Measurements from ENCODE around the gene GTPBP4.

Gene GTPBP4

DNA sequence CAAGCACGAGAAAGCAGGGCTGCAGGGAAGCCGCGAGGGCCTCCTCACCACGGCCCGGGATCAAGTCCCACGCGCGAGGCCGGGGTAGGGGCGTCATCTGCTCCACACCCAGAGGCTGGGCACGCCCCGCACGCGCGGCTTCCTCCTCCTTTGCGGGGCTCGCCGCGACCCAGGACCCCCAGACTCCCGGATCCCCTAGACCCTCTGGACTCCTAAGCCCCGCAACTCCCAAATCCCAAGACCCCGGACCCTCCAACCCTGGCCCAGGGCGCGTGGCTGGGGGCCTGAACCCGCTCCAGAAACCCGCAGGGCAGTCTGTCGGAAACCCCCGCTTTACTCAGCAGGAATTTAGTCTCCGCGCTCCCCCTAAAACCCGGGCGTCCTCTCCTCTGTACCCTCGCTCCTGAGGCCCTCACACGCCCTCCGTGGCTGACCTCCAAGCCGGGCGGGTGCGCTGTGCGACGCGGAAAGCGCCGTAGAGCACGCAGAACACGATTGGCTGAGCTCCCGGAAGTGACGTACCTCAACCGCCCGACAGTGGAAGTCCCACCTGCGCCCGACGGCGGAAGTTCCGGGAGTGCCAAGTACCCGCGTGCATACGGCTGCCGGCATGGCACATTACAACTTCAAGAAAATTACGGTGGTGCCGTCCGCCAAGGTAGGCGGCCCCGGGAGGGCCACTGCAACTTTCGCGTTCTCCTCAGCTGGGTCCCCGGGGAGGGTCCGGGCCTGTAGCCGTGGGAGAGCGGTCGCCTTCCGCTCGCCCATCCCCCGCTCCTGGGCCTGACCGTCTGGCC is at the start of gene GTPBP4:
Gene GTPBP4 (plus strand): TSS at position 565 of the 797 bp plus-strand sequence. CDS start 46 bp downstream, at position 611.
- in situ Hi-C loops (cut with MboI; ENCODE audit: low sequenced_read_pairs): no loop called here

DNA sequence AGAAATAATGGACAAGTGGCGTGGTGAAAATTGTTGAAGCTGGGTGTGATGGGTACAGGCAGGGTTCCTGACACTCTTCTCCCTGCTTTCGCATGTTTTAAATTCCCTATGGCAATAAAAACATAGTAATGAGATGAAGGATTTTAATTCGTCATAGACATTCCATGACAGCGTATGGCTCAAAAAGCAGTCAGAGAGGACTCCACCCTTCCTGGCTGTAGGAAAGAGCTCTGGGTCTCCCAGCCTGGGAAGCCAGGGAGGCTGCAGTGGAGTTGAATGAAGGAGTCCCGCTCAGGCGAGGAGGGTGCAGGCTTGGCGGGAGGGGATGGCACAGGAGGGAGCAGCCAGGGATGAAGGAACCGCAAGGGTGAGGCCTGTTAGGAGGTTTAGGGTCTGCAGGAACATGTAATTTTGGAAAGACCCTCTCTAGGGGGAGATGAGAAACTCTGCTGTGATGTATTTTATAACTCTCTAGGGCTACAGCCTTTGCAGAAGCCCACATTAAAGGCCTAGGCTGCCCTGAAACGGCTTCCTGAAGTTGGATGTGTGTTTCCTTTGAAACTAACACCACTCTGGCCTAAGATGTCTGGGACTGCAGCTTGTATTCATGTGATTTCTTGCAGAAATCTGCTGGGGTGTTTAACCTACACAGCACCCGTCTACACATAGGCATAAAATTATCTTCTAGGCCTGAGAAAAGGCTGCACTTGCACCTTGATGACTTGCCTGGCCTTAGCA is 49.1 kb upstream of the GTPBP4 start:
- in situ Hi-C loops (cut with MboI; ENCODE audit: low sequenced_read_pairs): no loop called here

- in situ Hi-C loops (cut with MboI; ENCODE audit: low sequenced_read_pairs): no loop called here
Observed at GRCh38 chr10:943334-944033, 44.8 kb upstream of the GTPBP4 start.

DNA sequence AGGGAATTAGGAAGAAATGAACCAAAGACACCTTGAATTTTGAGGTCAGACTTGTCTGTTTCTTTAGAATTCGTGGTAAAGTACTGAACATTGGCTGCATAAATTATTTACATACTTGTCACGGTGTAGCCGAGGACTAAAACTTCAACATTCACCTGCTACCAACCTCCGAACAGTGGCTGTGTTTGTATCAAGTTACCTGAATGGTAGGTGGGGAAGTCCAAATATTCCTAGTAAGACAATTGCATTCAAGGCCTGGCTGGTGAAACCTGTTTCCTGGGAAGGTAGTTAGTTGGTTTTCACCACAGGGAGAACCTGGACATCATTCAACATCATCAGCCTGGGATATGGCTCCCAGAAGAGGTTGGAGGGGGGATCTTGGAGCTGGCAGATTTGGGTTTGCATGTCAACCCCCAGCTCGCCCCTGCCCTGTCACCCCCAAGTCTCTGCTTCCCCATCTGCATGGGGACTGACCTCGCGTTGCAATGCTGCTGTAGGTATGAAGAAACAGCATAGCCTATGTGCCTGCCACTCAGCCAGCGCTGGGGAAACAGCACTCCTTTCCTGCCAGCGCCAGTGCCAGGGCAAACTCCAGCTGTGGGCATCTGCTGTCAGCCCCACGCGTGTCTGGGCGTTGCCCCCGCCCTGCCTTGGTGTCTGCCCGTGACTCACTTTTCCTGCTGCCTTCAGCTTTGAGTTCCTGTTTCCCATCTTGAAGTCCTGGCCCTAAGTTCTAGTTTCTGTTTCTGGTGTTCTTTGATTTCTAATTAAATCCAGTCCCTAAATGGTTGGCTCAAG is 44.0 kb upstream of the GTPBP4 start:
- in situ Hi-C loops (cut with MboI; ENCODE audit: low sequenced_read_pairs): no loop called here

DNA sequence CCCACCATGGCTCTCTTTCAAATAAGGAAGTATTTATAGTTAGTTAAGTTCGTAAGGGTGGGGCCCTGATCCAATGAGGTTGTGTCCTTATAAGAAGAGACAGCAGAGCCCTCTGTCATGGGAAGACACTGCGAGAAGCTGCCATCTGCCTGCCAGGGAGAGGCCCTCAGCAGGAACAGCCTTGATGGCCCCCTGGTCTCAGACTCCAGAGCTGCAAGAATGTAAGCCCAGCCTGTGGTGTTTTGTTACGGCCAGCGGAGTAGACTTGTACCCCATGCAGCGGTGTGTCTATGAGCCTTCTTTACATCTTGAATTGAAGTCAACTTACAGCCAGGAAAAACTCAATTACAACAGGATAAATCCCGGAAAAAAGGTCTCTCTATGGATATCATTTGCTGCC is 42.5 kb upstream of the GTPBP4 start:
- in situ Hi-C loops (cut with MboI; ENCODE audit: low sequenced_read_pairs): no loop called here

DNA sequence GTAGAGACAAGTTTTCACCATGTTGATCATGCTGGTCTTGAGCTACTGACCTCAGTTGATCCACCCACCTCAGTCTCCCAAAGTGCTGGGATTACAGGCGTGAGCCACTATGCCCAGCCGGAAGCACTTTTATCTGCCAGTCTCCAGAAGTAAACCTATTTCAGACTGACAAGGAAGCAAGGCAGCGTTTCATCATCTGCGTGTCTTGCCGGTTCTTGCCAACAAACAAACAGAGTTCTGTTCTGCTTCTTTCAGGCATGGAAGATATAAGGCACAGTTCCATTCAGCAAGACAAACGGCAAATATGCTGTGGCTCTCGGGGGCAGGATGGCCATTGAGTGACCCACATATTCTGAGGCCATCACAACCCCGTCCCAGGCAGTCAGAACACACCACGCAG is 41.2 kb upstream of the GTPBP4 start:
- in situ Hi-C loops (cut with MboI; ENCODE audit: low sequenced_read_pairs): no loop called here

- in situ Hi-C loops (cut with MboI; ENCODE audit: low sequenced_read_pairs): no loop called here
Observed at GRCh38 chr10:947881-948280, 40.4 kb upstream of the GTPBP4 start.

- in situ Hi-C loops (cut with MboI; ENCODE audit: low sequenced_read_pairs): no loop called here
Observed at GRCh38 chr10:948347-948746, 39.9 kb upstream of the GTPBP4 start.

- in situ Hi-C loops (cut with MboI; ENCODE audit: low sequenced_read_pairs): no loop called here
Observed at GRCh38 chr10:949446-949845, 38.8 kb upstream of the GTPBP4 start.

DNA sequence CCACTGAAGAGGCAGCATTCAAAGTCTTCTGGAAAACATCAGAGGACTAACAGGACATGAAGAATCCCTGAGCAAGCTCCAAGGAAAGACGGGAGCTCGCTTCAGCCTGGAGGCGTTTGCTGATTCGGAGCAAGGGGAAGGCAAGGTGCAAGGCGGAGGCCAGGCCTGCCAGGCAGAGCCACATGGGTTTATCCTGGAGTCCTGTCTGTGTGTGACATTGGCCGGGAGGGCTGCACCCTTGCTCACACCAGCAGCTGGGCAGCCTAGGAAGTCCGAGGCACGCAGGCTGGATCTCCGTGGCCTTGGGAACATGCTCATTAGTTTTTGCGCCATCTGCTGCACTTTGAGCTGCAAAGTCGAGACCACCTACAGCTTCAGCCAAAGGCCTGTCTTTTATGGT is 34.4 kb upstream of the GTPBP4 start:
- in situ Hi-C loops (cut with MboI; ENCODE audit: low sequenced_read_pairs): no loop called here

DNA sequence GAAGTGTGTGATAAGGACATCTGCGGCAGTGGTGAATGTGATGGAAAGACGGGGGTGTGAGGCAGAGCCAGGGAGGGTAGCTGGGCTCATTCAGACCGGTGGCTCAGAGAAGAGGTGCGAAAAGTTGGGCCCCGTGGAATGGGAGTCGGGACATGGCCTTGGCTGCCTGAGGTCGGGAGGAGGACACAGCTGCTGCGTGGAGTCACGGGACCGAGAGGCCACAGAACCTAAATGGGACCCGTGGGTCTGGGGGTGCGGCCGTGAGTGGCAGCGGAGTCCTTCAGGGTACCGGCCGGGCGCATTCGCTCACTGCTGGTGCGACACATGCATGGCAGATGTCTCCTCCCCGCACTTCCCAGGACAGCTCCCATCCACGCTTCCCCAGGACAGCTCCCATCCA is 33.8 kb upstream of the GTPBP4 start:
- in situ Hi-C loops (cut with MboI; ENCODE audit: low sequenced_read_pairs): no loop called here

DNA sequence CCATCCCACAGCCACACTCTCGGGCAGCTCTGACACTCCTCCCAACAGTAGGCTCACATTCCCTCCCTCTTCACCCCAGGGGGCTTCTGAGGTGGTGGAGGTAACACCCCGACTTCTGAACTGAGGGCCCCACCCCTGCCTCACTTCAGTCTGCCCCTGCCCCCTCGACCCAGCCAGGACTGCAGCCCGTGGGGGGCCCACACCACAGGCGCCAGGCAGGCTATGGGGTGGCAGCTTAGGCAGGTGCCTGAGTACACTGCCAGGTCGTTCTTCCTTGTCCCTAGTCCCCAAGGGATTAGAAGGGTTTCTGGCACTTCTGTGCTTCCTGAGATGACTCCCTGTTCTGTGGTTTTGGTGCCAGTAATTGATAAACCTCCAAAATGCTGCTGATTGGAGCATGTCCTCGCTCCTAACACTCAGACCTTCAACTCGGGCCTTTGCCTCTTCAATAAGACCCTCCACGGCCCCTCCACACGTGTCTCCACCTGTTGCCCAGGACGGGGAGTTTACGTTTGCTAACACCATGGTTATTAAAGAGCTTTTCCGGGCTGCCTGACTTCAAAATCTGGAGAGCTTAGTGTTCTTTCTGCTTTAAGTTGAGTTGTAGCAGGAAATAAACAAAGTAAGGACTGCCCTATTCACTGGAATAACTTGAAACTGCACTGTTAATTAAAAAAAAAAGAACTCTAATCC is 33.0 kb upstream of the GTPBP4 start:
- in situ Hi-C loops (cut with MboI; ENCODE audit: low sequenced_read_pairs): no loop called here

DNA sequence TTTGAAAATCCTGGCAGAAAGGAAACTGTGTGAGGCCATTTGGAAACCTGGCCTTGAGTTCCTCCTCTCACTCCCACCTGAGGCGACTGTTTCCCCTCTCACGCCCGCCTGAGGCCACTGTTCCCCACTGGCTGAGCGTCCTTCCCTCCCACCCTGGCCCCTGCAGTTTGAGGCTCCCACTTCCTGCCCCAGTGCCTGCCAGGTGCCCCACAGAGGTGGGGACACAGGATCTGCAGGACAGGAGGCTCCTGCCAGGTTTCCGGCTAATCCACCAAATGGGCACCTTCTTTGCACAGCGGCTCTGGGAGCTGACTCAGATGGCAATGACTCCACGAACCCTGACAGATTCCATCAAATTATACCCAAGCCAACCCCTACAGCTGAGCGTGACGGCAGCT is 32.4 kb upstream of the GTPBP4 start:
- in situ Hi-C loops (cut with MboI; ENCODE audit: low sequenced_read_pairs): no loop called here

DNA sequence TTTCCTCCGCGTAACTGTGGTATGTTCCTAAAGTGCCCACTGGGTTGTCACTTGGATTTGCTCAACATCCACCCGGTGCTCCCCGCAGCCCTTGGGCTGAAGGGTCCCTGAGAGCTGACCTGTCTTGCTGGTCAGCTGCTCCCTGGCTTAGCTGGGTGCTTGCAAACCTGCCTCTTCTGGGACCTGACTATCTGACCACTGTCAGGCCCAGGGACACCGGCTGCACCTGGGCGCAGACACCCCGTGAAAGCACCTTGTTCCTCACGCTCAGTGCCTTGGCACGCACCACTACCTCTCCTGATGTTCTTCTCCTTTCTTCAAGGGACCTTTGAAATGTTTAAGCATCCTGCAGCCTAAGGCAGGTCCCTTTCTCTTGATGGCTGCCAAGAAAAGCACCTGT is 30.1 kb upstream of the GTPBP4 start:
- in situ Hi-C loops (cut with MboI; ENCODE audit: low sequenced_read_pairs): no loop called here

DNA sequence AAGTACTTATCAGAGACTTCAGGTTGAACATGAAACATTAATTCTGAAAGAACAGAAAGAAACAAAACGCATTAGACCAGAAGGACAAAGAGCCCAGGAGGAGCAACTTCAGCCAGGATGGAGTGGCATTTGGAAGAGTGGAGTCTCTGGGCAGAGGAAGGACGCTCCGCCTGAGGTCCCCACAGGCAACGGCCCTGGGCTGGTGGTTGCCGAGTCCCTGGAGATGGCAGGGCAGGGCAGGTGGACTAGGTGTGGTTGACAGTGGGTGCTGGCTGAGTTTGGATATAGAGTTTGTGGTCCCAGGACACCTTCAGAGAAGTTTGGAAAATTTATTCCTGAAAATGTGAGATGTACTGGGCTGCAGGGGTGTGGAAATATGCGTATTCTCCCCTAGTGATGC is 29.4 kb upstream of the GTPBP4 start:
- in situ Hi-C loops (cut with MboI; ENCODE audit: low sequenced_read_pairs): no loop called here

DNA sequence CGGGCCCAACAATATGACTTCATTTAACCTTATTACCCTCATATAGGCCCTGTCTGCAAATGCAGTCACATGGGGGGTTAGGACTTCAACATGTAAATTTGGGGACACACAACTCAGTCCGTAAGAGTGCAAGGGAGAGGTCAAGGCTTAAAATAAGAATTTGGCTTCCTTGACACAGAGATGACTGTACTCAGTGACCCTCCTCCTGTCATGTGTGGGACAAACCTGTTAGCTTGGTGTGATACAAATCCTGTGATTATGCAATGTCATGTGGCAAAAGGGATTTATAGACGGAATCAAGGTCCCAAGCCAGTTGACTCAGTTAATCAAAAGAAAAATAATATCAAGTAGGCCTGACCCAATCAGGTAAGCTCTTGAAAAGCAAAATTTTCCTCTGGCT is 25.9 kb upstream of the GTPBP4 start:
- in situ Hi-C loops (cut with MboI; ENCODE audit: low sequenced_read_pairs): no loop called here

DNA sequence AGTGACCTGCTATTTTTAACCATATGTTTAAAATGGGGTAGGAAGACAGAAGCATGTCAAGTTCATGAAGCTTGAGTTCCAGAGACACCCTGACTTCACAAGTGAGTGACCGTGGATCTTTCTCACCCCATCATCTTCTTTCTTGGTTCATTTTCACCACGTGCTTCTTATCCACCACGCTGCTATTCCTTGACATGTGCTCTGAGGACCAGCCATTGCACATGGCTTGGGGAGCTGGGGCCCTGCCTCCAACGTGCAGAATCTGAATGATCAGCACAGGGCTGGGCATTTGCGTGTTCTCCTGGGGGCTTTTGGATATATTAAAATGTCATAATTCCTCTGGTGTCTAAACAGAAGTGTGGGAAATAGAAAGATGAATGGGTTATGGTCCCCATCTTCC is 25.0 kb upstream of the GTPBP4 start:
- in situ Hi-C loops (cut with MboI; ENCODE audit: low sequenced_read_pairs): no loop called here

DNA sequence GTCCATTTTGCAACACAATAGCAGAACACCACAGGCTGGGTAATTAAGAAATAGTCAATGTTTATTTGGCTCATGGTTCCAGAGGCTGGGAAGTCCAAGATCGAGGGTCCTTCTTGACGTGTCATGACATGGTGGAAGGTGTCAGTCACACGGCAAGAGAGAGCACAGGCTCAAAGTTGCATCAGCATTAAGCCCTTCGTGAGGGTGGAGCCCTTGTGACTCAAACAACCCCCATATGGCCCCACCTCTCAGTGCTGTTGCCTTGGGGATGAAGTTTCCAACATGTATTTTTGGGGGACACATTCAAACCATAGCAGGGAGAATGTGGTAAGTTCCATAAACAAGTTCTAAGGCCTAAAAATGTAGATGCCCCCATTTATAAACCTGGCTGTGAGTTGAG is 24.6 kb upstream of the GTPBP4 start:
- in situ Hi-C loops (cut with MboI; ENCODE audit: low sequenced_read_pairs): no loop called here

DNA sequence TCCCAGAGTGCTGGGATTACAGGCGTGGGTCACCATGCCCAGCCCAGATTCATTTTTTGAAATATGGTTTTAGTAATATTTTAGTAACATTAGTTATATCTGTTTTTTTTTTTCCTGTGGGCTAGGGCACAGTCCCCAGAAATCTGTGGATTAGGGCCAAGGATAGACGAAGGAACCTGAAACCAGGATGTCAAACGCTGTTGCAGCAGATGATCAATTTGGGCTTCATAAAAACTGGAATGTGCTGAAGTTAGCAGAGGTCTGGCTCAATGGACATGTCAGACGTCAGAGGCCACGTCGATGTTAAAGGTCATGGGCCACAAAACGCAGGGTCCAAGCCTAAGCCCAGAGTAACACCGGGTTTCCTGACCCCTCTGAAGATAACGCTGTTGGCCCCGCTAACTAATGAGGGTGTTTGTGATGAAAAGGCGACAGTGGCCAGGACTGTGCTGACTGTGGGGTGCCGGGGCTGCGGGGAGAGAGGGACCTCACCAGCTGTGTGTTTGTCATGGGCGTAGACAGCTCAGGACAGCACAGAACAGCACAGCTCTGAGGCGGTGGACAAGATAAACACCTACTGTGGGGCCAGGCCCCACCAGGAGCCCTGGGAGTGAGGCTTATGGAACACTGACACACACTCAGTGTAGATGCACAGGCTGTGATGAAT is 23.8 kb upstream of the GTPBP4 start:
- in situ Hi-C loops (cut with MboI; ENCODE audit: low sequenced_read_pairs): no loop called here

- in situ Hi-C loops (cut with MboI; ENCODE audit: low sequenced_read_pairs): no loop called here
Observed at GRCh38 chr10:964988-965417, 23.2 kb upstream of the GTPBP4 start.
